PFSK-1 (cell line): ENCODE measurements around the gene CMTM2.

Experiments
- FOXP2 ChIP-seq: optimal IDR thresholded peaks from 2 replicates; pipeline ENCODE3; 2011; ENCODE audit warnings: borderline replicate concordance, control low read depth, inconsistent platforms; ENCODE audit not compliant: insufficient read depth; ENCODE audit errors: extremely low read length, extremely low read depth
- POLR2AphosphoS5 ChIP-seq: IDR thresholded peaks from 2 replicates; pipeline ENCODE4 v1.6.1; 2012; ENCODE audit warnings: low read depth, mild to moderate bottlenecking, control low read depth, low read length, moderate library complexity
- SIN3A ChIP-seq: IDR thresholded peaks from 2 replicates; pipeline ENCODE4 v1.6.1; 2012; ENCODE audit warnings: mild to moderate bottlenecking, low read length, moderate library complexity, borderline replicate concordance; ENCODE audit not compliant: insufficient read depth
- TAF1 ChIP-seq: IDR thresholded peaks from 2 replicates; pipeline ENCODE4 v1.6.1; 2012; ENCODE audit warnings: low read length, control low read depth, borderline replicate concordance; ENCODE audit not compliant: insufficient read depth
- TF ChIP-seq, protein P1 (sequence below), 2 experiments: IDR thresholded peaks; 2 replicates each; pipeline versions ENCODE4 v1.6.1 to v1.8.0; 2011 to 2012; ENCODE audit warnings: low read depth in 2 of 2, low read length in 2 of 2, control low read depth in 1 of 2, inconsistent platforms in 1 of 2, mild to moderate bottlenecking in 1 of 2, moderate library complexity in 1 of 2; ENCODE audit not compliant: insufficient read depth in 1 of 2

DNA sequence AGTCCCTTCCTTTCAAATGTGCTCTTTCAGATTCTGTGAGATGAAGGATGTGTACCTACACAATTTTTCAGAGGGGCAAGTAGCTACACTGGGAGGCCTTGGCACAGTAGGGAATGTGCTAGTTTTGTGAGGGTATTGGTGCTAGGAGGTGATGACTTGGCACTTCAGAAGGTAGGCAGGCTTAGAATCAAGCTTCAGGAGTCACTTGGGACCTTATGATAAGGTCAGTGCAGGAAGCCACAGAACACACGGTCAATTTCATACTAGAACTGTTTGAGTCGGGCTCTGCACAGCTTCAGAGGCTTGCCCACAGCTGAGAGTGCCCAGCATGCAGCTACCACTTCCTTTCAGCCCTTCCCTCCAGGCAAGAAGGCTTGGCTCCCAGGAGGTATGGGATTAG lies 6.9 kb upstream of the CMTM2 start:
- TF ChIP-seq POLR2AphosphoS5 = no peak
- TF ChIP-seq, protein P1, sequence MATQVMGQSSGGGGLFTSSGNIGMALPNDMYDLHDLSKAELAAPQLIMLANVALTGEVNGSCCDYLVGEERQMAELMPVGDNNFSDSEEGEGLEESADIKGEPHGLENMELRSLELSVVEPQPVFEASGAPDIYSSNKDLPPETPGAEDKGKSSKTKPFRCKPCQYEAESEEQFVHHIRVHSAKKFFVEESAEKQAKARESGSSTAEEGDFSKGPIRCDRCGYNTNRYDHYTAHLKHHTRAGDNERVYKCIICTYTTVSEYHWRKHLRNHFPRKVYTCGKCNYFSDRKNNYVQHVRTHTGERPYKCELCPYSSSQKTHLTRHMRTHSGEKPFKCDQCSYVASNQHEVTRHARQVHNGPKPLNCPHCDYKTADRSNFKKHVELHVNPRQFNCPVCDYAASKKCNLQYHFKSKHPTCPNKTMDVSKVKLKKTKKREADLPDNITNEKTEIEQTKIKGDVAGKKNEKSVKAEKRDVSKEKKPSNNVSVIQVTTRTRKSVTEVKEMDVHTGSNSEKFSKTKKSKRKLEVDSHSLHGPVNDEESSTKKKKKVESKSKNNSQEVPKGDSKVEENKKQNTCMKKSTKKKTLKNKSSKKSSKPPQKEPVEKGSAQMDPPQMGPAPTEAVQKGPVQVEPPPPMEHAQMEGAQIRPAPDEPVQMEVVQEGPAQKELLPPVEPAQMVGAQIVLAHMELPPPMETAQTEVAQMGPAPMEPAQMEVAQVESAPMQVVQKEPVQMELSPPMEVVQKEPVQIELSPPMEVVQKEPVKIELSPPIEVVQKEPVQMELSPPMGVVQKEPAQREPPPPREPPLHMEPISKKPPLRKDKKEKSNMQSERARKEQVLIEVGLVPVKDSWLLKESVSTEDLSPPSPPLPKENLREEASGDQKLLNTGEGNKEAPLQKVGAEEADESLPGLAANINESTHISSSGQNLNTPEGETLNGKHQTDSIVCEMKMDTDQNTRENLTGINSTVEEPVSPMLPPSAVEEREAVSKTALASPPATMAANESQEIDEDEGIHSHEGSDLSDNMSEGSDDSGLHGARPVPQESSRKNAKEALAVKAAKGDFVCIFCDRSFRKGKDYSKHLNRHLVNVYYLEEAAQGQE (IDR thresholded peaks at IDR 0.05; ENCODE audit: insufficient read depth in 1 of 2, low read depth in 2 of 2, low read length in 2 of 2) = no peak
- no peak for TF ChIP-seq SIN3A
- TF ChIP-seq TAF1 = no peak
- TF ChIP-seq FOXP2 = no peak
